Astrocyte of the spinal cord (primary cell): Measurements from ENCODE around the gene AGAP1.

Experiments
- DNase-seq: peaks from one replicate; pipeline ENCODE4 v3.0.0; 2011; ENCODE audit warnings: low read depth, low spot score
- H3K4me3 ChIP-seq: 2 replicates; pipeline ENCODE4 v1.5.1; 2011; ENCODE audit warnings: low read depth, mild to moderate bottlenecking, low read length, moderate library complexity
- in situ Hi-C: cut with HindIII; loops from 2 replicates; pipeline ENCODE4 v1.10.0; 2017; ENCODE audit warnings: low sequenced_read_pairs
- TF ChIP-seq, protein P1 (sequence below): IDR thresholded peaks from 2 replicates; pipeline ENCODE4 v1.5.1; 2012; ENCODE audit warnings: low read depth, mild to moderate bottlenecking, low read length, inconsistent platforms

Gene AGAP1

DNA sequence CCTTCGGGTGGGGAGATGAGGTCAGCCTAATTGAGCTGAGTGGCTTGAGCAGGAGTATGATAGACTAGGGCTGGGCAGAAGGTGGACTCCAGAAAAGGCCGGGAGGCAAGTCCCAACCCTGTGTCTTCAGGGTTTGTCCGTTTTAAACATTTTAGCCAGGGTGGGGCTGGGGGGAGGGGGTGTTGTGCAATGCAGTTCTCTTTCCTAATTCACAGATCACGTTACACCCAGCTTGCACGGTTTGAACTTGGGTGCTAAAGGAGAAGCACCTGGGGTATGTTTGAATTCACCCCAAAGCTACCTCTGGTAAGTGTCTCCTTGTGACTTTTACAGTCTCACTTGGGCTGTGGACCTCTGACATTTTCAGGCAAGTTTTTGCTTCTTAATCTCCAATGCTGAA is 233.3 kb downstream of the AGAP1 start:
- H3K4me3 ChIP-seq, result no peak overlapping the region
- no peak for DNase-seq
- TF ChIP-seq, protein P1, sequence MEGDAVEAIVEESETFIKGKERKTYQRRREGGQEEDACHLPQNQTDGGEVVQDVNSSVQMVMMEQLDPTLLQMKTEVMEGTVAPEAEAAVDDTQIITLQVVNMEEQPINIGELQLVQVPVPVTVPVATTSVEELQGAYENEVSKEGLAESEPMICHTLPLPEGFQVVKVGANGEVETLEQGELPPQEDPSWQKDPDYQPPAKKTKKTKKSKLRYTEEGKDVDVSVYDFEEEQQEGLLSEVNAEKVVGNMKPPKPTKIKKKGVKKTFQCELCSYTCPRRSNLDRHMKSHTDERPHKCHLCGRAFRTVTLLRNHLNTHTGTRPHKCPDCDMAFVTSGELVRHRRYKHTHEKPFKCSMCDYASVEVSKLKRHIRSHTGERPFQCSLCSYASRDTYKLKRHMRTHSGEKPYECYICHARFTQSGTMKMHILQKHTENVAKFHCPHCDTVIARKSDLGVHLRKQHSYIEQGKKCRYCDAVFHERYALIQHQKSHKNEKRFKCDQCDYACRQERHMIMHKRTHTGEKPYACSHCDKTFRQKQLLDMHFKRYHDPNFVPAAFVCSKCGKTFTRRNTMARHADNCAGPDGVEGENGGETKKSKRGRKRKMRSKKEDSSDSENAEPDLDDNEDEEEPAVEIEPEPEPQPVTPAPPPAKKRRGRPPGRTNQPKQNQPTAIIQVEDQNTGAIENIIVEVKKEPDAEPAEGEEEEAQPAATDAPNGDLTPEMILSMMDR, result no peak
- in situ Hi-C loops, result no loop called here

DNA sequence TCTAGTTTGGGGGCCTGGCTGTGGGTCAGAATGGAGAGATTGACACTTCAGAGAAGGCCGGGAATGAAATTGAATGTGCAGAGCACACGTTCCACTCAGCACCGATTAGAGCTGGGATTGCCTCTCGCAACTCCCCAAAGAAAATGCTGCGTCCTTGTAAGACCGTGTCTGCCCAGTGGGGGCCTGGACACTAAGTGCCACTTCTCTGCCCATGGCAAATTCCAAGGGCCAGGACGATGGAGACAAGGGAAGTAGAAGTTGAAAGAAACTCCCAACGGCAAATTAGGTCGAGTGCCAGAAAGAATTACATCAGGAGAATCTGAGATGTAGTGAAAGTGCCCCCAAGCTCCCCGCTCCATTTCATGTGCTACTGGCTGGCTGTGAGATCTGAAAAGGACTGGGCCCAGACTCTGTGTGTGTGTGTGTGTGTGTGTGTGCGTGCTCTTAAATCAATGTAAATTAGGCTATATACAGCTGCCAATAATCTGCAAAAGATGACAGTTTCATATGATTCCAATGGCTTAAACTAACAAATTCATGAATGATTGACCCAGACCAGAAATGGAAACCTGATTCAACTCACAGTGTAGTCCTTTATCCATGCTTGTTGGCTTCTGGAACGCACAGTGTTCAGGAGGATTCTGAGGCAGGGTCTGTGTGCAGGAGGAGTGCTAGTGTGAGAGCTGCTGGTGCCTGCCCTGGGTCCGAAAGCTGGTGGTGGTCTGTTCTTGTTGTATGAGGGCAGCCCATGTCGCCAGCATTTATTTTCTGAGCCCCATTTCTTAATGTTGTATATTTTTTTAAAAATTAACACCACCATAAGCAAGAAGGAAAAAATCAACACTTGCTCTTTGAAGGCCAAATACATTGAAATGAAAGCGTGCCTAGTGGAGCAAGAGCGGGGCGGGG is 234.3 kb downstream of the AGAP1 start:
- TF ChIP-seq, protein P1, result no peak
- DNase-seq, result no peak
- no peak overlapping the region for H3K4me3 ChIP-seq
- in situ Hi-C loops, result no loop called here

DNA sequence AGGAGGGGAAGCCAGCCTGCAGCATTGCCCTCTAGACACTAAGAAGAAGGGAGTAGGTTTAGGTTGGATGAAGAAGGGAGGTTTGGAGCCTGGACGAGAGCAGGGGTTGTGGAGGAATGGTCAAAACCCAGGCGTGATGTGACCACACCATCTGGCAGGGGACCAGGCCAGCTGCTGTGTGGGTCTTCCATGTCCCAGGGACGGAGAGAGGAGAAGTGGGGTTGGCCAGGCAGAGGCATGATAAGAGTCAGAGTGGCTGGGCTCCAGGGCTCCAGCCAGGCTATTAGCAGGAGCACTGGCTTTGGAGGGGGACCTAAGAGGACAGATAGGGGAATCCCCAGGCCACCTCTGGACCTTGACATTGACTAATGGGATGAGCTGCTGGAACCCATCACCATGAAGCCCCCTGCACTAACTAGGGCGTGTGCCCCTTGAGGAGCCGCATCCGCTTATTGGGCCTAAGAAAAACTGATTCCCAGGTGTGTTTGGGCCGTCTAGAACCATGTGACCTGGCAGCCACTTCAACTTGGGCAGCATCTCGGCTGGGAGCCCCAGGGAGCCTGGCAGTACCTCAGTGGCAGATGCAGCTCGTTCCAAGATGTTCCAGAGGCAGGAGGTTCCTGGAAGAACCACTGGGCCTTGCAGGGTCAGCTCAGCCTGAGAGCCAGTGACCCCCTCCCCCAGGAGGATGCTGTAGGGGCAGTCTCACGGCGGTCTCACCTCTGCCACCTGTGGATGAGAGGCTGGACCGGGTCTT is 235.1 kb downstream of the AGAP1 start:
- DNase-seq, result no peak
- TF ChIP-seq, protein P1, result no peak
- in situ Hi-C loops, result no loop called here
- H3K4me3 ChIP-seq, result no peak overlapping the region

DNA sequence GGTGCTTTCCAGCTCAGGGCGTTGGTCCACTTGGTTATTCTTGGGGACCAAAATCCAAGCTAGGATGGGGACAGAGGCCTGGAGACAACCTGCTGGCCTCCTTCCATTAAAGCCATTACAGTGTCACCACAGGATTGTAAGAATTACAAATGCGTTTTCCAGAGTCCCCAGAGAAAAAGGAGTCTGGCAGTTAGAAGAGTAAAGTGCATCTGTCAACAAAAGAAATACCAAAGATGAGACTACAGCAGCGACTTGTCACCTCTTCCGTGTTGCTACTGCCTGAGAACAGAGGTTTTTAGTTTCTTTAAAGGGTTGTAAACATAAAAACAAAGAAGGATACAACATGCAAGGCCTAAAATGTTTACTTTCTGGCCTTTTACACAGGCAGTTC is 235.7 kb downstream of the AGAP1 start:
- no peak overlapping the region for H3K4me3 ChIP-seq
- in situ Hi-C loops, result no loop called here
- no peak for DNase-seq
- TF ChIP-seq, protein P1, result no peak

DNA sequence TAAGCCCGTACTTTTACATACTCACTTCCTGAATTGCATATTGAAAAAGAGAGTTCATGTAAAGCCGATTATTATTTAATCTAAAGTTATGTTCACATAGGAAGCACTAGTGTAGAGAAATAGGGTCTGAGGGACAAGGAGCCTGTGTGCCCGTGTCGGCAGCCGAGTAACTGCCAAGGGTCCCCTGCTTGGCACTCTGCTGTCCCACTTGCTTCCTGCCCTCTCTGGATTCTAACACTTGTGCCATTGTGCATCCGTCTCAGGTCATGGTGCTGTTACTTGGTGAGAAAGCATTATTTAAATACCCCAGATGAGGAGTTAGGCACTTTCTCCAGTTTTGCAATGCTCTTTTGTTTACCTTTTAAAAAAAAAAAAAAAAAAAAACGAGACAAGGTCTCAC is 236.3 kb downstream of the AGAP1 start:
- in situ Hi-C loops, result no loop called here
- TF ChIP-seq, protein P1, result no peak
- no peak overlapping the region for H3K4me3 ChIP-seq
- DNase-seq, result no peak

DNA sequence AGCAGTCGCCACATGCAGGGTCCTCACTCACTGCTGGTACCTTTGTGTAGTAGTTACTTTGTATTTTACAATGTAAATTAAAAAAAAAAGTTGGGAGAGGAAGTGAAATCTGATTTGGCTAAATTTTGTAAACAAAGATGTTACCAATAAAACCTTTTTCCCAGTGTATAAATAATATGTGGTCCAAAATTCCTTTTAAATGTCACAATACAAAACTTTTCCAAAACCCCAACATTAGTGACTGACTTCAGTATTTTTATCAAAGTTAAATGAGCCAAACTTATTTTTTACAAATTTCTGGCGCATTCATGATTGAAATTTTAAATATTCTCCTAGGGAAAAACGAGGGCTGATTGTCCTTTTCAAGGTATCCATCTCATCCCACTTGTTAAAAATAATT is 239.9 kb downstream of the AGAP1 start:
- TF ChIP-seq, protein P1, result no peak
- DNase-seq, result no peak
- H3K4me3 ChIP-seq, result no peak overlapping the region
- in situ Hi-C loops, result no loop called here
